ENCODE data around the gene RAB39B.

Gene RAB39B

DNA sequence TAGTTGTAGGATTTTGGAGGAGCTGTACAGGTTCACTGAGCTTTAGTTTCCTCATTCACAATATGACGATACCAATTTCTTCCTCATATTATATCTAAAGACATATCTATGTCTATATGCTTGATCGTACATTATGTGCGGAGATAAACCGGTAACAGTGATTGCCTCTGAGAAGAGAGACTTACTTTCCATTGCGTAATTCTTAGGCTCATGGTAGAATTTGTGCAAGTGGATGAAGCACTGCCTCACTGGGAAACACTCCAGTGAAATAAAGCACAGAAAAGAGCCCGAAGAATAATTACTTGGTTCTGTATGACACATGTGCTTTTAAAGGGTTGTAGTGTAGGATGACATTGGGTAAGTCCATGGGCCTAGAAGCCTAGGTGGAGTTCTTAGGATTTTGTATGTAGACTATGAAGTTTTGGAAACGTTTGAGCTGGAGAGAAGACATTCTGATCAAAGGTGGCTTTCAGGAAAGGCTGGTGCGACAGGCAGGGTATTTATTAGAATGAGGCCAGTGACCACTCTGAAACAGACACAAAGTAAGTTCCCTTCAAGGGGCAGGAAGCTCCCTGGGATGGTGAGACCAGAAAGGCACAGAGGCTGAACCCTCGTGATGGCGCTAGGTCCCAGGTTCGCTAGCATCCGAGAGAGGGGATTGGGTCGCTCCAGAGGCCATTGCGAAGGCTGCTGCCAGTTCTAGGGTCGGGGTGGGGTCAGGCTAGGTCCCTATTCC lies 48.7 kb downstream of the RAB39B start:
- ATAC-seq: peak; percentile 18 to 24

GRCh38 chrX:155213731-155214130 lies 50.6 kb downstream of the RAB39B start:
- ATAC-seq: no peak

- no peak for ATAC-seq
Observed at GRCh38 chrX:155211208-155211607, 53.1 kb downstream of the RAB39B start.

Measured in activated CD4-positive, CD25-positive, alpha-beta regulatory T cell treated with anti-CD3 and anti-CD28 coated beads, Interleukin-2, amount 50 U/mL, for 24 hours (primary cell).